K562 (cell line): ENCODE results near the gene RPUSD2. TPM values are rescaled to one million over a fixed set of nuclear protein-coding genes. Genes with fewer than 3 reads are reported as not detected.

Experiments
- ASH1L ChIP-seq: fragments of 450-650 bp; IDR thresholded peaks from 2 replicates; pipeline ENCODE4 v1.6.1; 2018; ENCODE audit warnings: borderline replicate concordance, mild to moderate bottlenecking, low read depth; ENCODE audit not compliant: partially characterized antibody
- FOXJ3 ChIP-seq: sonication (generic); formaldehyde crosslinking; IDR thresholded peaks from 2 replicates; pipeline ENCODE4 v1.4.0; 2020; ENCODE audit warnings: mild to moderate bottlenecking, missing genetic modification reagents
- GTF2E2 ChIP-seq: fragments of 200-800 bp; sonication (Bioruptor generic); IDR thresholded peaks from 2 replicates; pipeline ENCODE4 v1.6.1; 2016; ENCODE audit warnings: missing genetic modification characterization, missing compliant biosample characterization
- HNRNPUL1 ChIP-seq: fragments of 200-400 bp; formaldehyde crosslinking; IDR thresholded peaks from 2 replicates; pipeline ENCODE4 v1.6.1; 2017; ENCODE audit warnings: low read length
- MAX ChIP-seq: sonication (generic); formaldehyde crosslinking; IDR thresholded peaks from 2 replicates; pipeline ENCODE4 v1.9.0; 2022; ENCODE audit warnings: mild to moderate bottlenecking, missing genetic modification reagents
- MEF2A ChIP-seq: IDR thresholded peaks from 2 replicates; pipeline ENCODE4 v1.6.1; 2011; ENCODE audit warnings: low read depth, mild to moderate bottlenecking, low read length, moderate library complexity; ENCODE audit not compliant: control insufficient read depth
- NONO ChIP-seq, 2 experiments: fragments of 200-400 bp in 1 of 2; fragments of 450-650 bp in 1 of 2; formaldehyde crosslinking in 1 of 2; IDR thresholded peaks; 2 replicates each; pipeline ENCODE4 v1.6.1; 2017; ENCODE audit warnings: low read depth in 2 of 2, mild to moderate bottlenecking in 2 of 2, moderate library complexity in 2 of 2, low read length in 1 of 2
- NR1H2 ChIP-seq: sonication (generic); formaldehyde crosslinking; IDR thresholded peaks from 2 replicates; pipeline ENCODE4 v1.4.0; 2020; ENCODE audit warnings: mild to moderate bottlenecking, missing genetic modification reagents
- RBM15 ChIP-seq: fragments of 200-400 bp; formaldehyde crosslinking; IDR thresholded peaks from 2 replicates; pipeline ENCODE4 v1.6.1; 2018; ENCODE audit warnings: mild to moderate bottlenecking, low read length, moderate library complexity; ENCODE audit not compliant: insufficient read depth
- RBM25 ChIP-seq: fragments of 200-400 bp; formaldehyde crosslinking; IDR thresholded peaks from 2 replicates; pipeline ENCODE4 v1.6.1; 2018; ENCODE audit warnings: low read length, low read depth, moderate library complexity; ENCODE audit not compliant: severe bottlenecking
- RCOR1 ChIP-seq, 2 experiments: IDR thresholded peaks; 2 replicates each; pipeline ENCODE4 v1.6.1; 2012; ENCODE audit warnings: low read depth in 2 of 2, low read length in 2 of 2, borderline replicate concordance in 1 of 2, improper control_type of control experiment in 1 of 2
- SP2 ChIP-seq: IDR thresholded peaks from 2 replicates; pipeline ENCODE4 v1.6.1; 2011; ENCODE audit warnings: mild to moderate bottlenecking, low read depth, low read length, moderate library complexity; ENCODE audit not compliant: poor library complexity, severe bottlenecking; ENCODE audit errors: extremely low read depth
- USF1 ChIP-seq: sonication (generic); formaldehyde crosslinking; IDR thresholded peaks from 2 replicates; pipeline ENCODE4 v1.9.0; 2022; ENCODE audit warnings: mild to moderate bottlenecking, missing genetic modification reagents
- WHSC1 ChIP-seq: IDR thresholded peaks from one replicate; pipeline ENCODE4 v1.6.1; 2012; ENCODE audit warnings: low read length, control low read depth, inconsistent platforms
- polyA plus RNA-seq, 8 experiments: library from polyadenylated mRNA; depleted of rRNA in 4 of 8; stranded (reverse) in 5 of 8; unstranded in 3 of 8; fragments of >200 nt; fragmentation: Nextera tagmentation in 2 of 8; fragmentation: Illumina TruSeq in 1 of 8; extraction: Ambion mirVana in 2 of 8; extraction: Trizol in 1 of 8; gene quantifications; 2 replicates each; pipeline versions ENCODE4 v1.2.1 to v1.2.3, GENCODE V29; 2011 to 2014; ENCODE audit warnings: inconsistent platforms in 1 of 8, missing spikeins in 1 of 8
- total RNA-seq, 7 experiments: library from RNA; depleted of rRNA in 6 of 7; stranded (reverse); fragments of >200 nt in 6 of 7; fragmentation: Illumina TruSeq in 2 of 7; extraction: Trizol in 2 of 7; gene quantifications; 2 replicates each; pipeline versions ENCODE4 v1.2.1 to v1.2.3, GENCODE V29; 2011 to 2021; ENCODE audit warnings: low replicate concordance in 1 of 7

The RPUSD2 gene
- total and polyA plus RNA-seq, 9 of the 15 experiments (the other 6 are each of a cell fraction or from before 2014, with no cell fraction given), result 3.7 to 30.2 (median 14.3) TPM

- TF ChIP-seq HNRNPUL1, result no peak
- no peak for TF ChIP-seq WHSC1
- no peak for TF ChIP-seq NONO (IDR thresholded peaks at IDR 0.05; ENCODE audit: low read depth in 2 of 2, low read length in 1 of 2)
- TF ChIP-seq GTF2E2 (tag), result no peak
- peak in 1 of 2 experiments; percentile 59; a peak in 2 of 4 replicates for TF ChIP-seq RCOR1 (IDR thresholded peaks at IDR 0.05; ENCODE audit: borderline replicate concordance in 1 of 2, low read depth in 2 of 2, low read length in 2 of 2)
- no peak for TF ChIP-seq USF1 (CRISPR knock-in tag)
- TF ChIP-seq MEF2A, result no peak
- TF ChIP-seq MAX (CRISPR knock-in tag), result no peak
- no peak for TF ChIP-seq SP2
- no peak for TF ChIP-seq ASH1L
- no peak for TF ChIP-seq RBM15
- no peak for TF ChIP-seq FOXJ3 (CRISPR knock-in tag)
- TF ChIP-seq RBM25, result peak; percentile 87
- TF ChIP-seq NR1H2 (CRISPR knock-in tag), result no peak
These were observed 13.2 kb upstream of the RPUSD2 start (continued) for GRCh38 chr15:40555876-40556275.
